ENCODE measurements around the gene SMC4. TPM values are rescaled to one million over a fixed set of nuclear protein-coding genes. Genes with fewer than 3 reads are reported as not detected.

Gene SMC4
- total RNA-seq, 1 donor from 2014 or later: 36.5 TPM

DNA sequence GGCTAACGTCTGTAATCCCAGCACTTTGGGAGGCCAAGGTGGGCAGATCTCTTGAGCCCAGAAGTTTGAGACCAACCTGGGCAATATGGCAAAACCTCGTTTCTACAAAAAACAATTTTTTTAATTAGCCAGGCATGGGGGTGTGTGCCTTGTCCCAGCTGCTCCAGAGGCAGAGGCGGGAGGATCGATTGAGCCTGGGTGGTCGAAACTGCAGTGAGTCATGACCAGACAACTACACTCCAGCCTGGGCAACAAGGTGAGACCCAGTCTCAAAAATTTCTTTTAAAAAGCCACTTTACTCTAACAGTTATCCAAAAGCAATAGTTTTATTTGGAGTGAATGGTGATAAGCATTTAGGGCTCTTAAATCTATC, 37.6 kb downstream of the SMC4 start:
- H3K4me3 ChIP-seq (ENCODE audit: low read length in 3 of 3): no peak overlapping the region
- no peaks in the 10 kb centered on the region for H3K27me3 ChIP-seq (ENCODE audit: control insufficient read depth in 3 of 3, insufficient read depth in 3 of 3, low read length in 3 of 3)
- no peaks in the 10 kb centered on the region for H3K4me1 ChIP-seq (ENCODE audit: control insufficient read depth in 3 of 3, insufficient read depth in 3 of 3, low read length in 3 of 3)
- H3K9ac ChIP-seq (ENCODE audit: low read depth in 1 of 3, low read length in 3 of 3): no peak overlapping the region
- peaks cover 2 to 15% (median 12%) of the 10 kb centered on the region in 3 donors for H3K36me3 ChIP-seq (ENCODE audit: control insufficient read depth in 3 of 3, insufficient read depth in 3 of 3, low read length in 3 of 3)
- no peaks in the 10 kb centered on the region for H3K9me3 ChIP-seq (ENCODE audit: control insufficient read depth in 3 of 3, low read length in 3 of 3)
- H3K27ac ChIP-seq (ENCODE audit: low read depth, low read length): no peak overlapping the region

DNA sequence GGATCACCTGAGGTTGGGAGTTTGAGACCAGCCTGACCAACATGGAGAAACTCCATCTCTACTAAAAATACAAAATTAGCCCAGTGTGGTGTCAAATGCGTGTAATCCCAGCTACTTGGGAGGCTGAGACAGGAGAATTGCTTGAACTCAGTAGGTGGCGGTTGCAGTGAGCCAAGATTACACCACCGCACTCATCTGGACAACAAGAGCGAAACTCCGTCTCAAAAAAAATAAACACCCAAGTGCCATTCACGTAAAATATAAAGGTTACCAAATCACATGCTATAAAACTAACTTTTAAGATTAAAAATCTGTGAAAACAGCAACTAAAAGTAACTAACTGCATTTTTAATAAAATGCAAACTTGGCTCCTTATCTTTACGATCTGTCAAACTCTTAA, 41.2 kb downstream of the SMC4 start:
- Histone ChIP-seq H3K27ac (ENCODE audit: low read depth, low read length) (no peak overlapping the region), H3K9me3 (ENCODE audit: control insufficient read depth in 3 of 3, low read length in 3 of 3) (no peaks in the 10 kb centered on the region), H3K36me3 (ENCODE audit: control insufficient read depth in 3 of 3, insufficient read depth in 3 of 3, low read length in 3 of 3) (no peaks in the 10 kb centered on the region), H3K27me3 (ENCODE audit: control insufficient read depth in 3 of 3, insufficient read depth in 3 of 3, low read length in 3 of 3) (no peaks in the 10 kb centered on the region), H3K4me3 (ENCODE audit: low read length in 3 of 3) (no peak overlapping the region), H3K9ac (ENCODE audit: low read depth in 1 of 3, low read length in 3 of 3) (no peak overlapping the region), H3K4me1 (ENCODE audit: control insufficient read depth in 3 of 3, insufficient read depth in 3 of 3, low read length in 3 of 3) (no peaks in the 10 kb centered on the region)

DNA sequence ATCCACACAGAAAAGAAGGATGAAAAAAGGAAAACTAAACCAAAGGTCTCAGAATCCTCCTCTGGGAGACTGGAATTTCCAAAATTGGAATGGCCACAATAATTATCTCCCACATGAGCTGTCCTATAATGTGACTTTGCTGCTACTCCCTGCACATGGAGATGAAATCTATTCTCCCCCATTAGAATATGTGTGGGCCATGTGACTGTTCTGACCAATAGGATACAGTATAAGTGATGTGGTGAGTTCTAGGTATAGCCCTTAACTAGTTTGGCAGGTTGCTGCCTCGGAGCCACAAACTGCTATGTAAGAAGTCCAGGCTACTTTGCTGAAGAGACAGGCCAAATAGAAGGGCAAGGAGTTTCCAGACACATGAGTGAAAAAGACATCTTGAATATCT, 45.0 kb downstream of the SMC4 start:
- Histone ChIP-seq H3K9me3 (ENCODE audit: control insufficient read depth in 3 of 3, low read length in 3 of 3) (no peaks in the 10 kb centered on the region), H3K36me3 (ENCODE audit: control insufficient read depth in 3 of 3, insufficient read depth in 3 of 3, low read length in 3 of 3) (no peaks in the 10 kb centered on the region), H3K4me1 (ENCODE audit: control insufficient read depth in 3 of 3, insufficient read depth in 3 of 3, low read length in 3 of 3) (peaks cover 0 to 2% (median under 1%) of the 10 kb centered on the region in 3 donors), H3K4me3 (ENCODE audit: low read length in 3 of 3) (no peak overlapping the region), H3K27ac (ENCODE audit: low read depth, low read length) (no peak overlapping the region), H3K27me3 (ENCODE audit: control insufficient read depth in 3 of 3, insufficient read depth in 3 of 3, low read length in 3 of 3) (peaks cover 6 to 12% (median 11%) of the 10 kb centered on the region in 3 donors), H3K9ac (ENCODE audit: low read depth in 1 of 3, low read length in 3 of 3) (no peak overlapping the region)

DNA sequence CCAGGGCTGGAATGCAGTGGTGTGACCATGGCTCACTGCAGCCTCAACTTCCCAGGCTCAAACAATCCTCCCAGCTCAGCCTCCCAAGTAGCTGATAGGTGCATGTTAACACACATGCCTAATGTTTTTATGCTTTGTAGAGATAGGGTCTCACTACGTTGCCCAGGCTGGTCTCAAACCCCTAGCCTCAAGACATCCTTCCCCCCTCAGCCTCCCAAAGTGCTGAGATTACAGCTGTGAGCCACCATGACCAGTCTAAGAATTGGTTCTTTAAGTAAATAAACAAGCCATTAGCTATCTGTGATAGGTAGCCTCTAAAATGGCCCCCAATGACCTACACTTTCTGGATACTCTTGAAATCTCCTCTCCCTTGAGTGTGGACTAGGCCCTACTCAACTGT, 46.4 kb downstream of the SMC4 start:
- Histone ChIP-seq H3K4me1 (ENCODE audit: control insufficient read depth in 3 of 3, insufficient read depth in 3 of 3, low read length in 3 of 3) (peaks cover 8 to 12% (median 9%) of the 10 kb centered on the region in 3 donors), H3K4me3 (ENCODE audit: low read length in 3 of 3) (no peak overlapping the region), H3K9ac (ENCODE audit: low read depth in 1 of 3, low read length in 3 of 3) (no peak overlapping the region), H3K36me3 (ENCODE audit: control insufficient read depth in 3 of 3, insufficient read depth in 3 of 3, low read length in 3 of 3) (no peaks in the 10 kb centered on the region), H3K9me3 (ENCODE audit: control insufficient read depth in 3 of 3, low read length in 3 of 3) (peaks cover 0 to 3% (median 0%) of the 10 kb centered on the region in 3 donors), H3K27me3 (ENCODE audit: control insufficient read depth in 3 of 3, insufficient read depth in 3 of 3, low read length in 3 of 3) (peaks cover 15 to 20% (median 20%) of the 10 kb centered on the region in 3 donors), H3K27ac (ENCODE audit: low read depth, low read length) (no peak overlapping the region)

DNA sequence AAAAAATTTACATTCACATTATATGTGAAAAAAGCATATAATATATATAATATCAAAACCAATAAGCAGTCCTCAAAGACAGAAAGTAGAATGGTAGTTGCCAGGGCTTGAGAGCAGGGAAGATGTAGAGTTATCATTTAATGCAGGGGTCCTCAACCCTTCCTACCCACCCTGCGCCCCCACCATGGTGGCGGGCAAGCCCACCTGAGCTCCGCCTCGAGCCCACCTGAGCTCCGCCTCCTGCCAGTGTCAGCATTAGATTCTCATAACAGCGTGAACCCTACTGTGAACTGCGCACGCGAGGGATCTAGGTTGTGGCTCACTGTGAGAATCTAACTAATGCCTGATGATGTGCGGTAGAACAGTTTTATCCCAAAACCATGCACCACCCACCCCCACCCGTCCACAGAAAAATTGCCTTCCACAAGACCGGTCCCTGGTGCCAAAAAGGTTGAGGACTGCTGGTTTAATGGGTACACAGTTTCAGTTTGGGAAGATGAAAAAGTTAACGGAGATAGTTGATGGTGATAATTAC, 47.1 kb downstream of the SMC4 start:
- Histone ChIP-seq H3K27me3 (ENCODE audit: control insufficient read depth in 3 of 3, insufficient read depth in 3 of 3, low read length in 3 of 3) (peaks cover 15 to 20% (median 20%) of the 10 kb centered on the region in 3 donors), H3K4me3 (ENCODE audit: low read length in 3 of 3) (no peak overlapping the region), H3K9ac (ENCODE audit: low read depth in 1 of 3, low read length in 3 of 3) (no peak overlapping the region), H3K4me1 (ENCODE audit: control insufficient read depth in 3 of 3, insufficient read depth in 3 of 3, low read length in 3 of 3) (peaks cover 9 to 12% (median 10%) of the 10 kb centered on the region in 3 donors), H3K9me3 (ENCODE audit: control insufficient read depth in 3 of 3, low read length in 3 of 3) (peaks cover 0 to 3% (median 0%) of the 10 kb centered on the region in 3 donors), H3K36me3 (ENCODE audit: control insufficient read depth in 3 of 3, insufficient read depth in 3 of 3, low read length in 3 of 3) (no peaks in the 10 kb centered on the region), H3K27ac (ENCODE audit: low read depth, low read length) (no peak overlapping the region)

DNA sequence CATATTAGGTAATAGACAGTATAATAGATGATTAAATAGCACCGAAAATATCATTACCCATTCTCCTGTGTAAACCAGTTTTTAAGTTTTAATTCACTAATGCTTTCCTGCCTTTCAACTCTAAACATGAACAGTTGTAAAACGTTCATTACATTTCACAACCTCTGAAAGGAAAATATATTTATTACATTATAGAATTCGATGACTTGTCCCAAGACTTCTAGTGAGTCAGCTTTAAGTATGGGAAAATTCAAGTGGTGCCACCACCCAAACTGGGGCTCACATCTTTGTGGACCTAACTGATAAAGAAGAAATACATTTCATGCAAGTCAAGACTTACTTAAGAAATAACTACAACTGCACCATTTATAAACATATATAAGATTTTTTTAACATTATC, 48.1 kb downstream of the SMC4 start:
- Histone ChIP-seq H3K9ac (ENCODE audit: low read depth in 1 of 3, low read length in 3 of 3) (no peak overlapping the region), H3K4me1 (ENCODE audit: control insufficient read depth in 3 of 3, insufficient read depth in 3 of 3, low read length in 3 of 3) (peaks cover 9 to 12% (median 10%) of the 10 kb centered on the region in 3 donors), H3K4me3 (ENCODE audit: low read length in 3 of 3) (no peak overlapping the region), H3K27ac (ENCODE audit: low read depth, low read length) (no peak overlapping the region), H3K36me3 (ENCODE audit: control insufficient read depth in 3 of 3, insufficient read depth in 3 of 3, low read length in 3 of 3) (no peaks in the 10 kb centered on the region), H3K9me3 (ENCODE audit: control insufficient read depth in 3 of 3, low read length in 3 of 3) (peaks cover 0 to 3% (median 0%) of the 10 kb centered on the region in 3 donors), H3K27me3 (ENCODE audit: control insufficient read depth in 3 of 3, insufficient read depth in 3 of 3, low read length in 3 of 3) (peaks cover 15 to 20% (median 20%) of the 10 kb centered on the region in 3 donors)

DNA sequence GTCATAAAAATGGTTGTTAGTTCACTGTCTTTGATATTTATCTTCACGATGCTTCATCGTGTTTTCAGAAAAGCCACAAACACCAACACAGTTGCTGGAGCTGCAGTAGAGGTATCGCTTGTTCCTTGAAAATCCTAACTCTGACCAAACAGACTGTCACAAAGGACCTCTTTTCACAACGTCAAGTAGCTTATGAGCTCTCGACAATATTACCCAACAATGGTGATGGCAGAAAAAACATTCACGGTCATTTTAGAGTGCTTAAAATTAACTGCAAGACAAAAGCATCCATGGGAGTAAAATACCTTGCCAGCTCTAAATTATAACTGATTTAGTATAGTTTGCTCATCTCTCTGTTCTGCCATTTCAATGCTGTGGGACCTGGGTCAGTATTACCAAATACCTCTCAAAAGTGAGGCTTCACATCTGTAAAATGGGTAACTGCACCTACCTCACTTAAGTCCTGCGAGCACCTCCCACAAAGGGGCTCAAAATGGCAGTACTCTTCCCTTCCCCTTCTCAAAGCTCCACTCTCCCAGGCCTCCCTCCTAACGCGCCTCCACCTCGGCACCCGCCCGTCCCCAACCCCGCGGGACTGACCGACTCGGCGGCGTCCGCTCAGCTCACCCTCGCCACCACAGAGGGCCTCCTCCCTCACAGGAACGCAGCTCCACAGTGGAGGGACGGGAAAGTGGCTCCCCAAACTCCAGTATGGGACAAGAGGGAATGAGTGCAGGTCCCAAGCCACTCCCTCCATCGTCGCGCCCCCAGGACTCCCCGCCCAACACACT, 49.6 kb downstream of the SMC4 start:
- H3K27ac ChIP-seq (ENCODE audit: low read depth, low read length): no peak overlapping the region
- no peak overlapping the region for H3K9ac ChIP-seq (ENCODE audit: low read depth in 1 of 3, low read length in 3 of 3)
- H3K4me1 ChIP-seq (ENCODE audit: control insufficient read depth in 3 of 3, insufficient read depth in 3 of 3, low read length in 3 of 3): peaks cover 9 to 12% (median 10%) of the 10 kb centered on the region in 3 donors
- peaks cover 15 to 20% (median 20%) of the 10 kb centered on the region in 3 donors for H3K27me3 ChIP-seq (ENCODE audit: control insufficient read depth in 3 of 3, insufficient read depth in 3 of 3, low read length in 3 of 3)
- H3K36me3 ChIP-seq (ENCODE audit: control insufficient read depth in 3 of 3, insufficient read depth in 3 of 3, low read length in 3 of 3): no peaks in the 10 kb centered on the region
- H3K9me3 ChIP-seq (ENCODE audit: control insufficient read depth in 3 of 3, low read length in 3 of 3): peaks cover 0 to 3% (median 0%) of the 10 kb centered on the region in 3 donors
- H3K4me3 ChIP-seq (ENCODE audit: low read length in 3 of 3): peak overlapping the region; percentile 67 to 74 (median 69)

DNA sequence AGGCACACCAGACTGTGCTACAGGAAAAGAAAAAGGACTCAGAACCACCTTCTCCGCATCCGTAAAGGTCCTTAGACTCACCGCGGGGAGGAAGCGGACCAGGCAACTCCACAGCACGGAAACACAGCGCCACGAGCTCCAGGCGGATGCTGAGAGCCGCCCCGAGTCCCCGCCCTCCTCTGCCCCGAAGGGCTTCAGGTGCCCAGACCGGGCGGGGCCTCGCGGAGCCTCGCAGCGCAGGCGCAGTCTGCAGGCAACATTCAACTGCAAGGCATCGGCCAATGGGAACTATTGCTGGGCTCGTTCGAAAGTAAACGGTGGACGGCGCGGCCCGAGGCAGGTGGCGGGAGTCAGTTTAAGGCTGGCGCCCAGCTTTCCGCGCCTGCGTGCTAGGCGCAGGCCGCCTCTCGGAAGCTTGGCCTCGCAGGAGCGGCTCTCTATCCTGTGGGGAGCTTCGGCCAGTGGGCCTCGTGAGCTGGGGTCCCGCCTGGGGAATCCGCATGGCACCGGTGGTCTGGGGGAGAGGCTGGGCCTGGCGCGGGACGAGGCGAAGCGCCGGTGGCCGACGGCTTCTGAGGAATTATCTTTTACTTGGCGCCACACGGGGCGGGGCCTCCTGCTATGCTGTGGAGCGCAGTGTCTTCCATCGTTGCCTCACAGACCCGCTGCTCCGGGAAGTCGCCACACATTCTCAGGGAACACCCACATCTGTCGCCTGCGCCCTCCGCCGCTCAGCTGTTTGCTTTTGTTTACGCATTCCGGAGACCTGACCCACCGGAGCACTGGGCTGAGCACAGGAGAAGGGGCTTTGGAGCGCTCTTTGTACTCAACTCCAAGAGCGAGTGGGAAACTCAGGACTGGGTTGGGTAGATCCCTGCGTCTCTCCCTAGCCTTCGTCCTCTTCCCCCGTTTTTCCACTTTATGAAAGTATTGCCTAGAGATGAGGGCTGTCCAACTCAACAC, 50.5 kb downstream of the SMC4 start, which contains the start of gene TRIM59:
TSS of gene TRIM59 (minus strand) at position 151 of the 963 bp plus-strand sequence. CDS start 10,603 bp downstream, outside the sequence.
- H3K36me3 ChIP-seq (ENCODE audit: control insufficient read depth in 3 of 3, insufficient read depth in 3 of 3, low read length in 3 of 3): no peaks in the 10 kb centered on the region
- no peak within 1 kb of the TSS for H3K27ac ChIP-seq (ENCODE audit: low read depth, low read length)

DNA sequence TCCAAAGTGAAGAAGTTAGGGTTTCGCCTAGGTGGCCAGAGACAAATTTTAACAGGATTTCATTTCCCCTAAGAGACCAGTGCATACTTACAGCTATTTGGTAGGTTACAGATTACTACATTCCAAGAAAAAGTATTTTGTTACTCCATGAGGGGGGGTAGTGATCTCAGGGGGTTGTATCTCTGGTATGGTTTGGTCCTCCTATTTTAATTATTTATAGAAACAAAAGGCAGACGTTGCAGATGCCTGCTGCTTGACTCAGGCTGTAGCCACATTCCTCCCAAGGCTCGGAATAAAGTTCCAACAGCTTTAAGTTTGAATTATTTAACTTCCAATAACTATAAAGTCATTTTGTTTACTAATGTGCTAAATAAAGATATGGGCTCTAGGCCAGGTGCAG, 51.4 kb downstream of the SMC4 start:
- Histone ChIP-seq H3K9ac (ENCODE audit: low read depth in 1 of 3, low read length in 3 of 3) (no peak overlapping the region), H3K27ac (ENCODE audit: low read depth, low read length) (no peak overlapping the region), H3K36me3 (ENCODE audit: control insufficient read depth in 3 of 3, insufficient read depth in 3 of 3, low read length in 3 of 3) (no peaks in the 10 kb centered on the region), H3K4me1 (ENCODE audit: control insufficient read depth in 3 of 3, insufficient read depth in 3 of 3, low read length in 3 of 3) (peaks cover 9 to 12% (median 10%) of the 10 kb centered on the region in 3 donors), H3K27me3 (ENCODE audit: control insufficient read depth in 3 of 3, insufficient read depth in 3 of 3, low read length in 3 of 3) (peaks cover 15 to 20% (median 20%) of the 10 kb centered on the region in 3 donors), H3K4me3 (ENCODE audit: low read length in 3 of 3) (no peak overlapping the region), H3K9me3 (ENCODE audit: control insufficient read depth in 3 of 3, low read length in 3 of 3) (peaks cover 0 to 3% (median 0%) of the 10 kb centered on the region in 3 donors)

More for the DNA sequence above, 50.5 kb downstream of the SMC4 start, which contains the start of gene TRIM59:
- peak within 1 kb of the TSS in 1 of 3 donors; percentile 8 for H3K9ac ChIP-seq (ENCODE audit: low read depth in 1 of 3, low read length in 3 of 3)
- H3K27me3 ChIP-seq (ENCODE audit: control insufficient read depth in 3 of 3, insufficient read depth in 3 of 3, low read length in 3 of 3): peaks cover 15 to 20% (median 20%) of the 10 kb centered on the region in 3 donors
- peaks cover 0 to 3% (median 0%) of the 10 kb centered on the region in 3 donors for H3K9me3 ChIP-seq (ENCODE audit: control insufficient read depth in 3 of 3, low read length in 3 of 3)
- H3K4me3 ChIP-seq (ENCODE audit: low read length in 3 of 3): peak within 1 kb of the TSS; percentile 67 to 74 (median 69)
- H3K4me1 ChIP-seq (ENCODE audit: control insufficient read depth in 3 of 3, insufficient read depth in 3 of 3, low read length in 3 of 3): peaks cover 9 to 12% (median 10%) of the 10 kb centered on the region in 3 donors

All from skeletal muscle tissue (tissue), 4 donors.